DOHH2 (cell line): ENCODE results near the gene CBS.

Experiments used
- CTCF ChIP-seq: fragments of 200-600 bp; sonication (generic); IDR thresholded peaks from one replicate; pipeline ENCODE4 v1.5.1; 2014; ENCODE audit warnings: antibody characterized with exemption, mild to moderate bottlenecking, low read depth, low read length; ENCODE audit not compliant: poor library complexity, severe bottlenecking
- EZH2phosphoT487 ChIP-seq: fragments of 200-600 bp; sonication (generic); IDR thresholded peaks from 2 replicates; pipeline ENCODE4 v1.6.1; 2017; ENCODE audit warnings: borderline replicate concordance, mild to moderate bottlenecking, antibody characterized with exemption, low read length, moderate library complexity, mixed read lengths

GRCh38 chr21:43015906-43016540 is 59.6 kb downstream of the CBS start:
- no peak for TF ChIP-seq CTCF
- TF ChIP-seq EZH2phosphoT487 = no peak
